GM18867 (cell line): ENCODE data around the gene DDX11.
A peak's percentile ranks its signal among the peaks of the same experiment; 100 is the strongest.
"Not testable (repeated sequence)": the region's sequence is repeated elsewhere in the genome, so short reads cannot be mapped to it uniquely, and the experiment has no call there.

Source experiments
- ATAC-seq: cut with Tn5 transposase; IDR thresholded peaks from one replicate; pipeline ENCODE4 v1.9.1; 2021; ENCODE audit warnings: mild to moderate bottlenecking, moderate library complexity; ENCODE audit not compliant: unreplicated experiment

The DDX11 gene

GRCh38 chr12:31098363-31098762 lies 24.7 kb downstream of the DDX11 start:
- ATAC-seq, result not testable (repeated sequence)

- not testable (repeated sequence) for ATAC-seq
Observed at GRCh38 chr12:31098771-31099170, 25.1 kb downstream of the DDX11 start.

GRCh38 chr12:31099434-31099833 lies 25.8 kb downstream of the DDX11 start:
- ATAC-seq, result peak; percentile 45

GRCh38 chr12:31100503-31101208 lies 27.0 kb downstream of the DDX11 start:
- peak; percentile 95 for ATAC-seq

GRCh38 chr12:31102125-31102524 lies 28.5 kb downstream of the DDX11 start:
- not testable (repeated sequence) for ATAC-seq

- ATAC-seq, result not testable (repeated sequence)
Observed at GRCh38 chr12:31102596-31102995, 28.9 kb downstream of the DDX11 start.

GRCh38 chr12:31103561-31103975 lies 29.9 kb downstream of the DDX11 start:
- not testable (repeated sequence) for ATAC-seq

- not testable (repeated sequence) for ATAC-seq
Observed at GRCh38 chr12:31104220-31104619, 30.6 kb downstream of the DDX11 start.

GRCh38 chr12:31104773-31105172 lies 31.1 kb downstream of the DDX11 start:
- ATAC-seq, result not testable (repeated sequence)

- no peak for ATAC-seq
Observed at GRCh38 chr12:31105668-31106067, 32.0 kb downstream of the DDX11 start.

- no peak for ATAC-seq
Observed at GRCh38 chr12:31106101-31106803, 32.6 kb downstream of the DDX11 start.

GRCh38 chr12:31109773-31110172 lies 36.1 kb downstream of the DDX11 start:
- not testable (repeated sequence) for ATAC-seq

- not testable (repeated sequence) for ATAC-seq
Observed at GRCh38 chr12:31110263-31110662, 36.6 kb downstream of the DDX11 start.

- ATAC-seq, result not testable (repeated sequence)
Observed at GRCh38 chr12:31115092-31115601, 41.5 kb downstream of the DDX11 start.

- ATAC-seq, result peak; percentile 19
Observed at GRCh38 chr12:31116846-31117202, 43.2 kb downstream of the DDX11 start.

GRCh38 chr12:31117203-31118011 lies 43.7 kb downstream of the DDX11 start:
- ATAC-seq, result peak; percentile 84

- peak; percentile 63 for ATAC-seq
Observed at GRCh38 chr12:31118347-31119191, 44.9 kb downstream of the DDX11 start.

GRCh38 chr12:31119192-31119802 lies 45.6 kb downstream of the DDX11 start:
- no peak for ATAC-seq

GRCh38 chr12:31119803-31120211 lies 46.1 kb downstream of the DDX11 start:
- ATAC-seq, result no peak
